Body of pancreas (tissue), 4 donors: Measurements from ENCODE around the gene DHRS7B.

ENCODE experiments used
- POLR2A ChIP-seq, 3 donors: fragments of 450-650 bp; IDR thresholded peaks; one replicate each; pipeline ENCODE4 v1.6.1; 2016; ENCODE audit warnings: antibody characterized with exemption in 3 of 3, mild to moderate bottlenecking in 2 of 3
- TF ChIP-seq, protein P1 (sequence below), 7 experiments: fragments of 450-650 bp in 4 of 7; fragments of 200-600 bp in 3 of 7; sonication (generic) in 3 of 7; IDR thresholded peaks; one replicate each; pipeline ENCODE4 v1.5.1; 2016 to 2019; ENCODE audit warnings: antibody characterized with exemption in 7 of 7

DNA sequence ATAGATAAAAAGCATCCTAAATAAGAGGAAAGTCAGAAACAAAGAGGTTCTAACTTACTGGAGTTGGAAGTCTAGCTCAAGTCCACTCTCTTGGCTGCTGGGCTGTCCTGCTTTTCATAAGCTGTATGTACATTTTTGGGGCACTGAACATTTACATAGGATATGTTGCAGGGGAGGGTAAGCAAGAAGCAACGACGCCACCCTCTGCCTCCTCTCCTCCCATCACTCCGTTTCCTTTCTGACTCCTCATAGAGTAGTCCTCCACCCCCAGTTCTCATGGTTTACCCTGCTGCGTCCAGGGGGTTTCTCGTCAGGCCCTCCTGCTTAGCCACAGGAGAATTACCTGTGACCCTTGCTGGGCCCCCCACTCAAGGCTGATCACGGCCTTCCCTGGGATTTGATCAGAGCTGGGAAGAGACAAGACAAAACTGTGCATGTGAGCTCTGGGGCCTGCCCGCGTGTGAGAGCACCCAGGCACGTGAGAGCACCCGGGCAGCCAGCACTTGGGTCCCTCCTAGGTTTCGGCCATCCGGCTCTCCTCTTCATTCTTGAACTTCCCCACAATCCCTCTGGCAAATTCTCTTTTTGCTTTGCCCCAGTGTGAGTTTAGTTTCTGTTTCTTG is 50.1 kb downstream of the DHRS7B start:
- no peak for TF ChIP-seq POLR2A (IDR thresholded peaks at IDR 0.05)
- TF ChIP-seq, protein P1, sequence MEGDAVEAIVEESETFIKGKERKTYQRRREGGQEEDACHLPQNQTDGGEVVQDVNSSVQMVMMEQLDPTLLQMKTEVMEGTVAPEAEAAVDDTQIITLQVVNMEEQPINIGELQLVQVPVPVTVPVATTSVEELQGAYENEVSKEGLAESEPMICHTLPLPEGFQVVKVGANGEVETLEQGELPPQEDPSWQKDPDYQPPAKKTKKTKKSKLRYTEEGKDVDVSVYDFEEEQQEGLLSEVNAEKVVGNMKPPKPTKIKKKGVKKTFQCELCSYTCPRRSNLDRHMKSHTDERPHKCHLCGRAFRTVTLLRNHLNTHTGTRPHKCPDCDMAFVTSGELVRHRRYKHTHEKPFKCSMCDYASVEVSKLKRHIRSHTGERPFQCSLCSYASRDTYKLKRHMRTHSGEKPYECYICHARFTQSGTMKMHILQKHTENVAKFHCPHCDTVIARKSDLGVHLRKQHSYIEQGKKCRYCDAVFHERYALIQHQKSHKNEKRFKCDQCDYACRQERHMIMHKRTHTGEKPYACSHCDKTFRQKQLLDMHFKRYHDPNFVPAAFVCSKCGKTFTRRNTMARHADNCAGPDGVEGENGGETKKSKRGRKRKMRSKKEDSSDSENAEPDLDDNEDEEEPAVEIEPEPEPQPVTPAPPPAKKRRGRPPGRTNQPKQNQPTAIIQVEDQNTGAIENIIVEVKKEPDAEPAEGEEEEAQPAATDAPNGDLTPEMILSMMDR (IDR thresholded peaks at IDR 0.05), result no peak
